Ishikawa (cell line): ENCODE results near the gene RIMKLB.

Source experiments
- CEBPB ChIP-seq: IDR thresholded peaks from 2 replicates; pipeline ENCODE4 v1.6.1; 2012
- CREB1 ChIP-seq: IDR thresholded peaks from 2 replicates; pipeline ENCODE4 v1.6.1; 2012; ENCODE audit warnings: low read depth
- EP300 ChIP-seq: IDR thresholded peaks from 2 replicates; pipeline ENCODE4 v1.6.1; 2012; ENCODE audit warnings: borderline replicate concordance
- FOXM1 ChIP-seq: IDR thresholded peaks from 2 replicates; pipeline ENCODE4 v1.6.1; 2012; ENCODE audit warnings: low read depth, borderline replicate concordance
- NFIC ChIP-seq: IDR thresholded peaks from 2 replicates; pipeline ENCODE4 v1.6.1; 2012
- RAD21 ChIP-seq: IDR thresholded peaks from 2 replicates; pipeline ENCODE4 v1.6.1; 2012; ENCODE audit warnings: low read depth
- TAF1 ChIP-seq: IDR thresholded peaks from 2 replicates; pipeline ENCODE4 v1.6.1; 2012; ENCODE audit warnings: low read depth, mild to moderate bottlenecking
- TF ChIP-seq, protein P1 (sequence below): IDR thresholded peaks from 2 replicates; pipeline ENCODE4 v1.6.1; 2012
- TF ChIP-seq, protein P2 (sequence below): IDR thresholded peaks from 2 replicates; pipeline ENCODE4 v1.6.1; 2012
- TF ChIP-seq, protein P3 (sequence below): IDR thresholded peaks from 2 replicates; pipeline ENCODE4 v1.6.1; 2012; ENCODE audit warnings: low read depth, mild to moderate bottlenecking

DNA sequence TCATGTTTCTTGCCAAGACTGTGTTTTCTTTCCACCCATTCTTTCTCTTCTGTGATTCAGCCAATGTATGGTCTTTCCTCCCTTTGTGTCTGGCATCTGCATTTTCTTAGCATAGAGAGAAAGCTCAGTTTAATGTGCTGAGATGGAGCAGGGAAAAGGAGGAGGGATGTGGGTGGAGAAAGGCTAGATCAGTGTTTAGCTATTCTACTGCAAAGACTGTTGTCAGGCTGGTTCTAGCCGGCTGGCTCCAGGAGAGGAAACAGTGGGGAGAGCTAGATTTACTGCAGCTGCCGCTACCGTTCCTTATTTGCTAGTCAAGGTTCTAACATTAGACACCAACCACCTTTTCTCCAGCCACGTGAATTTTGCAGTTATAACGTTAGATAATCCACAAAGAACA, 5.2 kb upstream of the RIMKLB start:
- no peak for TF ChIP-seq NFIC
- TF ChIP-seq TAF1 = no peak
- TF ChIP-seq, protein P1, sequence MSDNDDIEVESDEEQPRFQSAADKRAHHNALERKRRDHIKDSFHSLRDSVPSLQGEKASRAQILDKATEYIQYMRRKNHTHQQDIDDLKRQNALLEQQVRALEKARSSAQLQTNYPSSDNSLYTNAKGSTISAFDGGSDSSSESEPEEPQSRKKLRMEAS = no peak
- TF ChIP-seq, protein P2, sequence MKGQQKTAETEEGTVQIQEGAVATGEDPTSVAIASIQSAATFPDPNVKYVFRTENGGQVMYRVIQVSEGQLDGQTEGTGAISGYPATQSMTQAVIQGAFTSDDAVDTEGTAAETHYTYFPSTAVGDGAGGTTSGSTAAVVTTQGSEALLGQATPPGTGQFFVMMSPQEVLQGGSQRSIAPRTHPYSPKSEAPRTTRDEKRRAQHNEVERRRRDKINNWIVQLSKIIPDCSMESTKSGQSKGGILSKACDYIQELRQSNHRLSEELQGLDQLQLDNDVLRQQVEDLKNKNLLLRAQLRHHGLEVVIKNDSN = no peak
- TF ChIP-seq, protein P3, sequence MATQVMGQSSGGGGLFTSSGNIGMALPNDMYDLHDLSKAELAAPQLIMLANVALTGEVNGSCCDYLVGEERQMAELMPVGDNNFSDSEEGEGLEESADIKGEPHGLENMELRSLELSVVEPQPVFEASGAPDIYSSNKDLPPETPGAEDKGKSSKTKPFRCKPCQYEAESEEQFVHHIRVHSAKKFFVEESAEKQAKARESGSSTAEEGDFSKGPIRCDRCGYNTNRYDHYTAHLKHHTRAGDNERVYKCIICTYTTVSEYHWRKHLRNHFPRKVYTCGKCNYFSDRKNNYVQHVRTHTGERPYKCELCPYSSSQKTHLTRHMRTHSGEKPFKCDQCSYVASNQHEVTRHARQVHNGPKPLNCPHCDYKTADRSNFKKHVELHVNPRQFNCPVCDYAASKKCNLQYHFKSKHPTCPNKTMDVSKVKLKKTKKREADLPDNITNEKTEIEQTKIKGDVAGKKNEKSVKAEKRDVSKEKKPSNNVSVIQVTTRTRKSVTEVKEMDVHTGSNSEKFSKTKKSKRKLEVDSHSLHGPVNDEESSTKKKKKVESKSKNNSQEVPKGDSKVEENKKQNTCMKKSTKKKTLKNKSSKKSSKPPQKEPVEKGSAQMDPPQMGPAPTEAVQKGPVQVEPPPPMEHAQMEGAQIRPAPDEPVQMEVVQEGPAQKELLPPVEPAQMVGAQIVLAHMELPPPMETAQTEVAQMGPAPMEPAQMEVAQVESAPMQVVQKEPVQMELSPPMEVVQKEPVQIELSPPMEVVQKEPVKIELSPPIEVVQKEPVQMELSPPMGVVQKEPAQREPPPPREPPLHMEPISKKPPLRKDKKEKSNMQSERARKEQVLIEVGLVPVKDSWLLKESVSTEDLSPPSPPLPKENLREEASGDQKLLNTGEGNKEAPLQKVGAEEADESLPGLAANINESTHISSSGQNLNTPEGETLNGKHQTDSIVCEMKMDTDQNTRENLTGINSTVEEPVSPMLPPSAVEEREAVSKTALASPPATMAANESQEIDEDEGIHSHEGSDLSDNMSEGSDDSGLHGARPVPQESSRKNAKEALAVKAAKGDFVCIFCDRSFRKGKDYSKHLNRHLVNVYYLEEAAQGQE = no peak
- no peak for TF ChIP-seq RAD21
- TF ChIP-seq CREB1 = no peak
- no peak for TF ChIP-seq FOXM1
- TF ChIP-seq CEBPB = no peak
- TF ChIP-seq EP300 = no peak
